Lower lobe of right lung (tissue), 2 donors: ENCODE measurements around the gene KCTD14. TPM values are rescaled to one million over a fixed set of nuclear protein-coding genes. Genes with fewer than 3 reads are reported as not detected.
"Not testable (repeated sequence)": the region's sequence is repeated elsewhere in the genome, so short reads cannot be mapped to it uniquely, and the experiment has no call there.

Experiments
- ATAC-seq, 2 donors: fragments of 200-7000 bp; cut with Tn5 transposase; one replicate each; pipeline ENCODE4 v1.9.1; 2020 to 2022; ENCODE audit warnings: mild to moderate bottlenecking in 2 of 2, moderate library complexity in 2 of 2
- DNase-seq: peaks from one replicate; pipeline ENCODE4 v3.0.0-alpha.2; 2020
- H3K27ac ChIP-seq: fragments of 200-600 bp; one replicate; pipeline ENCODE4 v1.8.0; 2022
- H3K27me3 ChIP-seq: fragments of 200-600 bp; one replicate; pipeline ENCODE4 v1.8.0; 2022; ENCODE audit warnings: low read depth
- H3K36me3 ChIP-seq: fragments of 200-600 bp; one replicate; pipeline ENCODE4 v1.8.0; 2022; ENCODE audit warnings: mild to moderate bottlenecking
- H3K4me1 ChIP-seq: fragments of 200-600 bp; one replicate; pipeline ENCODE4 v1.8.0; 2022
- H3K4me3 ChIP-seq: fragments of 200-600 bp; one replicate; pipeline ENCODE4 v1.8.0; 2022; ENCODE audit warnings: mild to moderate bottlenecking
- H3K9me3 ChIP-seq: fragments of 200-600 bp; one replicate; pipeline ENCODE4 v1.8.0; 2022
- CTCF ChIP-seq: fragments of 200-600 bp; IDR thresholded peaks from one replicate; pipeline ENCODE4 v1.8.0; 2022; ENCODE audit warnings: antibody characterized with exemption, mild to moderate bottlenecking
- intact Hi-C: fragments of 100-400 bp; cut with DNase I; formaldehyde crosslinking; loops from one replicate; pipeline ENCODE4 v1.11.0; 2022
- total RNA-seq: library from RNA; stranded (reverse); fragmentation: NEBNext Ultra II Directional; extraction: Animal tissue kit (Norgen Biotek cat#: 25700); gene quantifications from one replicate; pipeline ENCODE4 v1.2.1, GENCODE V29; 2021
- donor health status: DM: no; HTN: yes; CAD: no; lungs with severe emphysema.

Gene KCTD14
- total RNA-seq, 1 donor from 2014 or later = 12.3 TPM

GRCh38 chr11:78061921-78062311, 38.8 kb upstream of the KCTD14 start:
- H3K36me3 ChIP-seq = no peaks in the 10 kb centered on the region
- H3K27ac ChIP-seq = no peak overlapping the region
- TF ChIP-seq CTCF = no peak
- H3K9me3 ChIP-seq = no peaks in the 10 kb centered on the region
- H3K4me3 ChIP-seq = no peak overlapping the region
- H3K4me1 ChIP-seq = no peaks in the 10 kb centered on the region
- intact Hi-C loops = no loop called here
- ATAC-seq (peak; percentile 18 to 49), DNase-seq (no peak)
- no peaks in the 10 kb centered on the region for H3K27me3 ChIP-seq

GRCh38 chr11:78061088-78061920, 38.2 kb upstream of the KCTD14 start:
- TF ChIP-seq CTCF = no peak
- ATAC-seq (peak; percentile 14 to 26), DNase-seq (no peak)
- H3K4me1 ChIP-seq = no peaks in the 10 kb centered on the region
- intact Hi-C loops = no loop called here
- no peak overlapping the region for H3K4me3 ChIP-seq
- H3K36me3 ChIP-seq = no peaks in the 10 kb centered on the region
- no peaks in the 10 kb centered on the region for H3K9me3 ChIP-seq
- no peaks in the 10 kb centered on the region for H3K27me3 ChIP-seq
- no peak overlapping the region for H3K27ac ChIP-seq

- no peaks in the 10 kb centered on the region for H3K9me3 ChIP-seq
- no peaks in the 10 kb centered on the region for H3K36me3 ChIP-seq
- no peaks in the 10 kb centered on the region for H3K27me3 ChIP-seq
- intact Hi-C loops = no loop called here
- no peaks in the 10 kb centered on the region for H3K4me1 ChIP-seq
- no peak for TF ChIP-seq CTCF
- ATAC-seq = no peak
- DNase-seq = no peak
- no peak overlapping the region for H3K27ac ChIP-seq
- H3K4me3 ChIP-seq = no peak overlapping the region
Observed at GRCh38 chr11:78060533-78060932, 37.5 kb upstream of the KCTD14 start.

- intact Hi-C loops, ATAC-seq, H3K36me3 ChIP-seq, DNase-seq, H3K27me3 ChIP-seq, H3K27ac ChIP-seq, H3K4me1 ChIP-seq, H3K4me3 ChIP-seq, H3K9me3 ChIP-seq: not testable (repeated sequence)
Observed at GRCh38 chr11:78059749-78060328, 36.8 kb upstream of the KCTD14 start.

GRCh38 chr11:78057462-78058055, 34.5 kb upstream of the KCTD14 start:
- Histone ChIP-seq H3K4me3 (no peak overlapping the region), H3K36me3 (no peaks in the 10 kb centered on the region), H3K9me3 (no peaks in the 10 kb centered on the region), H3K27ac (no peak overlapping the region), H3K4me1 (no peaks in the 10 kb centered on the region), H3K27me3 (no peaks in the 10 kb centered on the region)
- intact Hi-C loops = no loop called here
- no peak for DNase-seq
- ATAC-seq = no peak
- TF ChIP-seq CTCF = no peak

- Histone ChIP-seq H3K9me3 (no peaks in the 10 kb centered on the region), H3K36me3 (no peaks in the 10 kb centered on the region), H3K27ac (no peak overlapping the region), H3K4me1 (no peaks in the 10 kb centered on the region), H3K27me3 (no peaks in the 10 kb centered on the region), H3K4me3 (no peak overlapping the region)
- ATAC-seq (no peak), DNase-seq (no peak)
- no peak for TF ChIP-seq CTCF
- intact Hi-C loops = no loop called here
Observed at GRCh38 chr11:78056093-78056492, 33.0 kb upstream of the KCTD14 start.
